Right renal pelvis (tissue), 4 donors: ENCODE results near the gene GCAT. TPM values are rescaled to one million over a fixed set of nuclear protein-coding genes. Genes with fewer than 3 reads are reported as not detected.

Source experiments
- DNase-seq, 4 donors: peaks; one replicate each; pipeline ENCODE4 v3.0.0-alpha.2; 2013; ENCODE audit warnings: low read depth in 4 of 4, low spot score in 3 of 4, missing footprints in 1 of 4
- polyA plus RNA-seq, 4 donors: library from polyadenylated mRNA; unstranded; fragments of 120-200 nt; gene quantifications; one replicate each; pipeline ENCODE4 v1.2.1, GENCODE V29; 2013; ENCODE audit not compliant: insufficient read length in 4 of 4

The GCAT gene
- polyA plus RNA-seq = 10 to 100 TPM; 14.0 to 18.8 (median 14.4) TPM

GRCh38 chr22:37807410-37808293 lies at the start of gene GCAT:
Gene GCAT (plus strand): TSS chr22:37807934. CDS start chr22:37807968, 34 bp downstream.
- peak; percentile 91 to 95 (median 92) for DNase-seq

- no peak for DNase-seq
These were observed 49.0 kb upstream of the GCAT start for GRCh38 chr22:37758694-37759093.

- DNase-seq = no peak
These were observed 48.5 kb upstream of the GCAT start for GRCh38 chr22:37759281-37759680.

GRCh38 chr22:37760152-37760551 lies 47.6 kb upstream of the GCAT start:
- DNase-seq = no peak

GRCh38 chr22:37762389-37762836 lies 45.3 kb upstream of the GCAT start:
- DNase-seq = no peak

GRCh38 chr22:37763012-37763411 lies 44.7 kb upstream of the GCAT start:
- DNase-seq = no peak

GRCh38 chr22:37763652-37764051 lies 44.1 kb upstream of the GCAT start:
- no peak for DNase-seq

- DNase-seq = no peak
These were observed 43.1 kb upstream of the GCAT start for GRCh38 chr22:37764622-37765021.

GRCh38 chr22:37765498-37765897 lies 42.2 kb upstream of the GCAT start:
- DNase-seq = no peak

- no peak for DNase-seq
These were observed 41.7 kb upstream of the GCAT start for GRCh38 chr22:37765953-37766576.

- DNase-seq = no peak
These were observed 39.5 kb upstream of the GCAT start for GRCh38 chr22:37768273-37768672.

- no peak for DNase-seq
These were observed 38.7 kb upstream of the GCAT start for GRCh38 chr22:37769056-37769455.

GRCh38 chr22:37771081-37771480 lies 36.7 kb upstream of the GCAT start:
- no peak for DNase-seq

GRCh38 chr22:37771702-37772427 lies 35.9 kb upstream of the GCAT start:
- no peak for DNase-seq

- no peak for DNase-seq
These were observed 33.0 kb upstream of the GCAT start for GRCh38 chr22:37774728-37775127.

GRCh38 chr22:37775785-37776638 lies 31.7 kb upstream of the GCAT start:
- DNase-seq = no peak

- no peak for DNase-seq
These were observed 31.1 kb upstream of the GCAT start for GRCh38 chr22:37776639-37777005.

GRCh38 chr22:37777122-37777687 lies 30.5 kb upstream of the GCAT start:
- peak in 1 of 4 donors; percentile 40 for DNase-seq

GRCh38 chr22:37778370-37779009 lies 29.2 kb upstream of the GCAT start:
- DNase-seq = no peak
